PC-9 (cell line): ENCODE measurements around the gene ITIH5. TPM values are rescaled to one million over a fixed set of nuclear protein-coding genes. Genes with fewer than 3 reads are reported as not detected.

Experiments
- BruUV-seq: library from RNA; stranded (reverse); fragments of 400-500 nt; replicated peaks from 2 replicates; lab custom pipeline; 2021; lab: Mats Ljungman, UMichigan
- CTCF ChIA-PET: fragments of 300-600 bp; sonication (Branson Sonifier 250); formaldehyde crosslinking; loops from one replicate; lab custom pipeline; 2022; ENCODE audit warnings: antibody characterized with exemption; lab: Charles Lee
- POLR2A ChIA-PET: fragments of 300-600 bp; sonication (Branson Sonifier 250); formaldehyde crosslinking; loops from one replicate; lab custom pipeline; 2022; ENCODE audit warnings: antibody characterized with exemption; ENCODE audit not compliant: unreplicated experiment; lab: Charles Lee
- DNase-seq, 2 experiments: peaks; one replicate each; pipeline versions ENCODE4 v3.0.0 to v3.0.0-alpha.2; 2015 to 2022; ENCODE audit warnings: mixed read lengths in 1 of 2
- H2AFZ ChIP-seq: fragments of 200-600 bp; sonication (generic); 2 replicates; pipeline ENCODE4 v1.8.1; 2017; ENCODE audit warnings: antibody characterized with exemption
- H3F3A ChIP-seq: fragments of 200-600 bp; sonication (generic); 2 replicates; pipeline ENCODE4 v1.8.1; 2017; ENCODE audit warnings: antibody characterized with exemption, mild to moderate bottlenecking, low read depth; ENCODE audit not compliant: insufficient read depth
- H3K27ac ChIP-seq: fragments of 200-600 bp; sonication (generic); 2 replicates; pipeline ENCODE4 v1.6.1; 2016; ENCODE audit warnings: mixed run types
- H3K27me3 ChIP-seq: fragments of 200-600 bp; sonication (generic); 2 replicates; pipeline ENCODE4 v1.6.1; 2016; ENCODE audit warnings: low read depth, mixed run types; ENCODE audit not compliant: insufficient read depth
- H3K36me3 ChIP-seq: fragments of 200-600 bp; sonication (generic); 2 replicates; pipeline ENCODE4 v1.6.1; 2016; ENCODE audit warnings: low read depth, mixed run types
- H3K4me1 ChIP-seq: fragments of 200-600 bp; sonication (generic); replicated peaks from 2 replicates; pipeline ENCODE4 v1.6.1; 2016; ENCODE audit warnings: mixed run types; ENCODE audit not compliant: insufficient read depth
- H3K4me2 ChIP-seq: fragments of 200-600 bp; sonication (generic); 2 replicates; pipeline ENCODE4 v1.6.1; 2017; ENCODE audit warnings: mixed run types
- H3K4me3 ChIP-seq: fragments of 200-600 bp; sonication (generic); 2 replicates; pipeline ENCODE4 v1.6.1; 2016; ENCODE audit warnings: mixed run types
- H3K79me2 ChIP-seq: fragments of 200-600 bp; sonication (generic); 2 replicates; pipeline ENCODE4 v1.6.1; 2017; ENCODE audit warnings: low read depth, mixed run types
- H3K9me2 ChIP-seq: fragments of 200-600 bp; sonication (generic); 2 replicates; pipeline ENCODE4 v1.8.1; 2017; ENCODE audit warnings: mild to moderate bottlenecking; ENCODE audit not compliant: insufficient read depth
- H3K9me3 ChIP-seq: fragments of 200-600 bp; sonication (generic); 2 replicates; pipeline ENCODE4 v1.8.1; 2016; ENCODE audit warnings: low read depth; ENCODE audit not compliant: insufficient read depth
- H4K20me1 ChIP-seq: fragments of 200-600 bp; sonication (generic); 2 replicates; pipeline ENCODE4 v1.8.1; 2017; ENCODE audit not compliant: insufficient read depth
- CTCF ChIP-seq: fragments of 200-600 bp; sonication (generic); conservative IDR thresholded peaks from 2 replicates; pipeline ENCODE4 v1.6.1; 2017; ENCODE audit warnings: mixed run types, antibody characterized with exemption, mild to moderate bottlenecking, moderate library complexity
- EZH2 ChIP-seq: fragments of 200-600 bp; sonication (generic); IDR thresholded peaks from 2 replicates; pipeline ENCODE4 v1.8.0; 2017; ENCODE audit warnings: antibody characterized with exemption, low read depth
- intact Hi-C: fragments of 100-400 bp; cut with micrococcal nuclease; formaldehyde crosslinking; loops from one replicate; pipeline ENCODE4 v1.10.0; 2022; ENCODE audit not compliant: unreplicated experiment
- total RNA-seq: library from RNA; stranded (reverse); gene quantifications from 2 replicates; pipeline ENCODE4 v1.2.3, GENCODE V29; 2021

Gene ITIH5
- total RNA-seq, 1 experiment from 2014 or later: not detected

- H3K4me2 ChIP-seq: no peak overlapping the region
- H3K36me3 ChIP-seq: no peaks in the 10 kb centered on the region
- no peaks in the 10 kb centered on the region for H3K4me1 ChIP-seq
- no peaks in the 10 kb centered on the region for H4K20me1 ChIP-seq
- H3K9me2 ChIP-seq: no peaks in the 10 kb centered on the region
- POLR2A ChIA-PET: no interaction called here
- H3K27ac ChIP-seq: no peak overlapping the region
- H2AFZ ChIP-seq: no peak overlapping the region
- CTCF ChIA-PET: no interaction called here
- H3K9me3 ChIP-seq: no peaks in the 10 kb centered on the region
- H3F3A ChIP-seq: no peaks in the 10 kb centered on the region
- no peak overlapping the region for H3K4me3 ChIP-seq
- BruUV-seq: no TSS peak
- TF ChIP-seq CTCF: no peak
- no peak for TF ChIP-seq EZH2
- intact Hi-C loops: no loop called here
- no peak for DNase-seq
- peaks cover 46% of the 10 kb centered on the region for H3K27me3 ChIP-seq
- H3K79me2 ChIP-seq: no peaks in the 10 kb centered on the region
These were observed 77.0 kb downstream of the ITIH5 start for GRCh38 chr10:7589748-7590147.

- Histone ChIP-seq H3K79me2 (no peaks in the 10 kb centered on the region), H3K27ac (no peak overlapping the region), H3K36me3 (no peaks in the 10 kb centered on the region), H3K27me3 (peaks cover 56% of the 10 kb centered on the region), H3K4me3 (no peak overlapping the region), H3K9me3 (no peaks in the 10 kb centered on the region), H3F3A (no peaks in the 10 kb centered on the region), H3K4me2 (no peak overlapping the region), H4K20me1 (no peaks in the 10 kb centered on the region), H3K4me1 (no peaks in the 10 kb centered on the region), H3K9me2 (no peaks in the 10 kb centered on the region), H2AFZ (no peak overlapping the region)
- no peak for DNase-seq
- TF ChIP-seq EZH2 (no peak), CTCF (no peak)
- no TSS peak for BruUV-seq
- ChIA-PET POLR2A (no interaction called here), CTCF (no interaction called here)
- intact Hi-C loops: no loop called here
These were observed 78.9 kb downstream of the ITIH5 start for GRCh38 chr10:7587865-7588188.

- ChIA-PET CTCF (no interaction called here), POLR2A (no interaction called here)
- Histone ChIP-seq H2AFZ (no peak overlapping the region), H3K9me3 (no peaks in the 10 kb centered on the region), H3K27me3 (peaks cover 56% of the 10 kb centered on the region), H3K9me2 (no peaks in the 10 kb centered on the region), H3F3A (no peaks in the 10 kb centered on the region), H3K4me3 (no peak overlapping the region), H3K79me2 (no peaks in the 10 kb centered on the region), H3K4me1 (no peaks in the 10 kb centered on the region), H4K20me1 (no peaks in the 10 kb centered on the region), H3K27ac (no peak overlapping the region), H3K4me2 (no peak overlapping the region), H3K36me3 (no peaks in the 10 kb centered on the region)
- no TSS peak for BruUV-seq
- no peak for DNase-seq
- intact Hi-C loops: no loop called here
- TF ChIP-seq EZH2: no peak
- TF ChIP-seq CTCF: no peak
These were observed 79.5 kb downstream of the ITIH5 start for GRCh38 chr10:7587168-7587864.
